ENCODE measurements around the gene MAP2K5.

The MAP2K5 gene

GRCh38 chr15:67544475-67544874 is 2.0 kb downstream of the MAP2K5 start:
- Histone ChIP-seq H2AFZ (ENCODE audit: low read depth, low read length) (no peak overlapping the region), H3K79me2 (ENCODE audit: low read length) (no peaks in the 10 kb centered on the region; the same call in 1 of the 2 replicates), H3K36me3 (replicated peaks; ENCODE audit: low read depth, low read length) (no peaks in the 10 kb centered on the region), H3K27ac (ENCODE audit: low read length) (no peak overlapping the region), H3K27me3 (ENCODE audit: low read depth, low read length) (peaks cover 3% of the 10 kb centered on the region; the same call in 1 of the 2 replicates), H3K4me1 (ENCODE audit: low read length) (peaks cover 25% of the 10 kb centered on the region), H3K4me3 (ENCODE audit: low read length) (no peak overlapping the region), H3K9ac (ENCODE audit: low read length) (no peak overlapping the region), H3K4me2 (ENCODE audit: low read length) (no peak overlapping the region), H3K9me3 (ENCODE audit: insufficient read depth, low read length) (no peaks in the 10 kb centered on the region), H4K20me1 (ENCODE audit: insufficient read depth, low read length) (peaks cover 8% of the 10 kb centered on the region)
- no peak for TF ChIP-seq EZH2phosphoT487 (IDR thresholded peaks at IDR 0.05; ENCODE audit: low read depth)
- no peak for TF ChIP-seq CTCF (IDR thresholded peaks at IDR 0.05; ENCODE audit: low read depth, low read length)

GRCh38 chr15:67545864-67546263 is 3.4 kb downstream of the MAP2K5 start:
- Histone ChIP-seq H4K20me1 (ENCODE audit: insufficient read depth, low read length) (peaks cover 4% of the 10 kb centered on the region; the same call in 1 of the 2 replicates), H2AFZ (ENCODE audit: low read depth, low read length) (no peak overlapping the region), H3K79me2 (ENCODE audit: low read length) (no peaks in the 10 kb centered on the region; the same call in 1 of the 2 replicates), H3K4me2 (ENCODE audit: low read length) (no peak overlapping the region), H3K9ac (ENCODE audit: low read length) (no peak overlapping the region), H3K27ac (ENCODE audit: low read length) (no peak overlapping the region), H3K4me1 (ENCODE audit: low read length) (peaks cover 13% of the 10 kb centered on the region), H3K9me3 (ENCODE audit: insufficient read depth, low read length) (no peaks in the 10 kb centered on the region), H3K36me3 (replicated peaks; ENCODE audit: low read depth, low read length) (peaks cover 3% of the 10 kb centered on the region), H3K4me3 (ENCODE audit: low read length) (no peak overlapping the region), H3K27me3 (ENCODE audit: low read depth, low read length) (no peaks in the 10 kb centered on the region)
- TF ChIP-seq EZH2phosphoT487 (IDR thresholded peaks at IDR 0.05; ENCODE audit: low read depth) (no peak), CTCF (IDR thresholded peaks at IDR 0.05; ENCODE audit: low read depth, low read length) (no peak)

- H3K79me2 ChIP-seq (ENCODE audit: low read length), result no peaks in the 10 kb centered on the region; the same call in 1 of the 2 replicates
- peaks cover 11% of the 10 kb centered on the region for H3K36me3 ChIP-seq (replicated peaks; ENCODE audit: low read depth, low read length)
- H3K27me3 ChIP-seq (ENCODE audit: low read depth, low read length), result no peaks in the 10 kb centered on the region
- peaks cover 7% of the 10 kb centered on the region for H3K4me1 ChIP-seq (ENCODE audit: low read length)
- H3K9me3 ChIP-seq (ENCODE audit: insufficient read depth, low read length), result no peaks in the 10 kb centered on the region
- peaks cover 4% of the 10 kb centered on the region; the same call in 1 of the 2 replicates for H4K20me1 ChIP-seq (ENCODE audit: insufficient read depth, low read length)
- no peak overlapping the region for H3K4me2 ChIP-seq (ENCODE audit: low read length)
- TF ChIP-seq EZH2phosphoT487 (IDR thresholded peaks at IDR 0.05; ENCODE audit: low read depth), result no peak
- TF ChIP-seq CTCF (IDR thresholded peaks at IDR 0.05; ENCODE audit: low read depth, low read length), result no peak
- H3K27ac ChIP-seq (ENCODE audit: low read length), result no peak overlapping the region
- H2AFZ ChIP-seq (ENCODE audit: low read depth, low read length), result no peak overlapping the region
- no peak overlapping the region for H3K9ac ChIP-seq (ENCODE audit: low read length)
- H3K4me3 ChIP-seq (ENCODE audit: low read length), result no peak overlapping the region
Measured at GRCh38 chr15:67547064-67547463, 4.6 kb downstream of the MAP2K5 start.

GRCh38 chr15:67547836-67548235 is 5.3 kb downstream of the MAP2K5 start:
- Histone ChIP-seq H2AFZ (ENCODE audit: low read depth, low read length) (no peak overlapping the region), H3K4me2 (ENCODE audit: low read length) (no peak overlapping the region), H3K27me3 (ENCODE audit: low read depth, low read length) (no peaks in the 10 kb centered on the region), H3K4me3 (ENCODE audit: low read length) (no peak overlapping the region), H3K36me3 (replicated peaks; ENCODE audit: low read depth, low read length) (peaks cover 11% of the 10 kb centered on the region), H4K20me1 (ENCODE audit: insufficient read depth, low read length) (peaks cover 4% of the 10 kb centered on the region; the same call in 1 of the 2 replicates), H3K27ac (ENCODE audit: low read length) (no peak overlapping the region), H3K9me3 (ENCODE audit: insufficient read depth, low read length) (no peaks in the 10 kb centered on the region), H3K9ac (ENCODE audit: low read length) (no peak overlapping the region), H3K79me2 (ENCODE audit: low read length) (no peaks in the 10 kb centered on the region; the same call in 1 of the 2 replicates), H3K4me1 (ENCODE audit: low read length) (peaks cover 7% of the 10 kb centered on the region)
- no peak for TF ChIP-seq EZH2phosphoT487 (IDR thresholded peaks at IDR 0.05; ENCODE audit: low read depth)
- TF ChIP-seq CTCF (IDR thresholded peaks at IDR 0.05; ENCODE audit: low read depth, low read length), result no peak

All from OCI-LY3 (cell line).